Tibial nerve (tissue), 4 donors: ENCODE data around the gene GPR22.

Experiments used
- EP300 ChIP-seq, 2 donors: sonication (generic); formaldehyde crosslinking; IDR thresholded peaks; one replicate each; pipeline ENCODE4 v1.6.1; 2017; ENCODE audit warnings: antibody characterized with exemption in 2 of 2, mild to moderate bottlenecking in 1 of 2
- POLR2A ChIP-seq, 2 donors: fragments of 450-650 bp; IDR thresholded peaks; one replicate each; pipeline ENCODE4 v1.6.1; 2017; ENCODE audit warnings: antibody characterized with exemption in 2 of 2, mild to moderate bottlenecking in 2 of 2, moderate library complexity in 2 of 2
- TF ChIP-seq, protein P1 (sequence below), 5 experiments: fragments of 200-600 bp in 3 of 5; fragments of 450-650 bp in 2 of 5; sonication (generic) in 3 of 5; IDR thresholded peaks; one replicate each; pipeline ENCODE4 v1.5.1; 2016 to 2019; ENCODE audit warnings: antibody characterized with exemption in 5 of 5, mild to moderate bottlenecking in 3 of 5, moderate library complexity in 2 of 5

DNA sequence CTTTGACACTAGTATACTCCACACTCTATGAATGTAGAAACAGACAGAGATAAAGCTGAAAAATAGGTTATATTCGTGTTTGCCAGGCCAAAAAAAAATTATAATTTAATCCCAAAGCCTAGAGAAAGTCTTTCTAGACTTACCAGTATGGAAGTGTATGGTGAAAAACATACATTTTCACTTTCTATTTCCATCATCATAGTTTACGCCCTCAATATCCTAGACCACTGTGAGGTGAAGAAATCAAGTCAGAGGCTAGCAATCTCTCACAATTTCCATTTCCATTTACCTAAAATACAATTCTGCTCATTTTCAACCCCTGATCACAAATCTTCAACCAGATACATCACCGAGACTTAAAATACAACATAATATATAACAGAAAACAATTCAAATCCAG, 16.2 kb downstream of the GPR22 start:
- TF ChIP-seq, protein P1, sequence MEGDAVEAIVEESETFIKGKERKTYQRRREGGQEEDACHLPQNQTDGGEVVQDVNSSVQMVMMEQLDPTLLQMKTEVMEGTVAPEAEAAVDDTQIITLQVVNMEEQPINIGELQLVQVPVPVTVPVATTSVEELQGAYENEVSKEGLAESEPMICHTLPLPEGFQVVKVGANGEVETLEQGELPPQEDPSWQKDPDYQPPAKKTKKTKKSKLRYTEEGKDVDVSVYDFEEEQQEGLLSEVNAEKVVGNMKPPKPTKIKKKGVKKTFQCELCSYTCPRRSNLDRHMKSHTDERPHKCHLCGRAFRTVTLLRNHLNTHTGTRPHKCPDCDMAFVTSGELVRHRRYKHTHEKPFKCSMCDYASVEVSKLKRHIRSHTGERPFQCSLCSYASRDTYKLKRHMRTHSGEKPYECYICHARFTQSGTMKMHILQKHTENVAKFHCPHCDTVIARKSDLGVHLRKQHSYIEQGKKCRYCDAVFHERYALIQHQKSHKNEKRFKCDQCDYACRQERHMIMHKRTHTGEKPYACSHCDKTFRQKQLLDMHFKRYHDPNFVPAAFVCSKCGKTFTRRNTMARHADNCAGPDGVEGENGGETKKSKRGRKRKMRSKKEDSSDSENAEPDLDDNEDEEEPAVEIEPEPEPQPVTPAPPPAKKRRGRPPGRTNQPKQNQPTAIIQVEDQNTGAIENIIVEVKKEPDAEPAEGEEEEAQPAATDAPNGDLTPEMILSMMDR (IDR thresholded peaks at IDR 0.05), result no peak
- TF ChIP-seq EP300 (IDR thresholded peaks at IDR 0.05), result no peak
- no peak for TF ChIP-seq POLR2A (IDR thresholded peaks at IDR 0.05)
